ENCODE data around the gene KCNK1.

GRCh38 chr1:233566886-233567285 lies 47.0 kb upstream of the KCNK1 start:
- TF ChIP-seq CTCF (IDR thresholded peaks at IDR 0.05) (no peak), POLR2A (IDR thresholded peaks at IDR 0.05) (no peak)

Data from lower leg skin (tissue), 3 donors.